ENCODE results near the gene TRAF3IP3. TPM values are rescaled to one million over a fixed set of nuclear protein-coding genes. Genes with fewer than 3 reads are reported as not detected.

Gene TRAF3IP3
- total RNA-seq, 1 donor from 2014 or later: not detected

DNA sequence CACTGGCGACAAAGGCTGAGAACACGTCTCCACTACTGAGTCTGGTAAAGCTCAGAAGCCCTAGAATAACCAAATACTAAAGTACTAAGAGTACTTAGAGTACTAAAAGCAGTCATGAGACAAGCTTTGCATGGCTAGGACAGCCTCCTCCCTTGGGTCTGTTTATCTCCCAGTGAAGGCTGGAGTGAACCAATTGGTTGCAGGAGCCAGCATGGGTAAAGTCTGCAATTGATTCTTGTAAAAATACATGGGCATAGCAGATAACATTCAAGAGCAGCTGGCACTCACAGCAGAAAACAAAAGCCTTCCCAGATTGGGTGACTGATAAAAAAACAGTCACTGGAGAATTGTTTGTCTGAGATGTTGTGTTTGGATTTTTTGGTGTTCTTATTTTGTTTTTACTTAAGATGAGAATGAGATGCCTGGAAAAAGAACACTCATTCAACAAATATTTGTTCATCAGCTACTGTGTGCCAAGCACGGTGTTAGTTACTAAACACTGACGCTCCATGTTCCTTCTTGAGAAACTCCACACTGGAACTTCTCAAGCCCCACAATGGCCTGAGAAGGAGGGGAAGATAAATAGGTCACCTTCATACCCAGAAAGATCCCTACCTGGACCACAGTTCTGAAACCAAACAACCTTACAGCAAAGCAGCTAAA, 46.4 kb downstream of the TRAF3IP3 start:
- DNase-seq (ENCODE audit: low read depth): no peak
- TF ChIP-seq, protein P1, sequence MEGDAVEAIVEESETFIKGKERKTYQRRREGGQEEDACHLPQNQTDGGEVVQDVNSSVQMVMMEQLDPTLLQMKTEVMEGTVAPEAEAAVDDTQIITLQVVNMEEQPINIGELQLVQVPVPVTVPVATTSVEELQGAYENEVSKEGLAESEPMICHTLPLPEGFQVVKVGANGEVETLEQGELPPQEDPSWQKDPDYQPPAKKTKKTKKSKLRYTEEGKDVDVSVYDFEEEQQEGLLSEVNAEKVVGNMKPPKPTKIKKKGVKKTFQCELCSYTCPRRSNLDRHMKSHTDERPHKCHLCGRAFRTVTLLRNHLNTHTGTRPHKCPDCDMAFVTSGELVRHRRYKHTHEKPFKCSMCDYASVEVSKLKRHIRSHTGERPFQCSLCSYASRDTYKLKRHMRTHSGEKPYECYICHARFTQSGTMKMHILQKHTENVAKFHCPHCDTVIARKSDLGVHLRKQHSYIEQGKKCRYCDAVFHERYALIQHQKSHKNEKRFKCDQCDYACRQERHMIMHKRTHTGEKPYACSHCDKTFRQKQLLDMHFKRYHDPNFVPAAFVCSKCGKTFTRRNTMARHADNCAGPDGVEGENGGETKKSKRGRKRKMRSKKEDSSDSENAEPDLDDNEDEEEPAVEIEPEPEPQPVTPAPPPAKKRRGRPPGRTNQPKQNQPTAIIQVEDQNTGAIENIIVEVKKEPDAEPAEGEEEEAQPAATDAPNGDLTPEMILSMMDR (conservative IDR thresholded peaks at IDR 0.05; ENCODE audit: low read depth, low read length): no peak
- no peak overlapping the region for H3K4me3 ChIP-seq (ENCODE audit: low read depth, low read length)

DNA sequence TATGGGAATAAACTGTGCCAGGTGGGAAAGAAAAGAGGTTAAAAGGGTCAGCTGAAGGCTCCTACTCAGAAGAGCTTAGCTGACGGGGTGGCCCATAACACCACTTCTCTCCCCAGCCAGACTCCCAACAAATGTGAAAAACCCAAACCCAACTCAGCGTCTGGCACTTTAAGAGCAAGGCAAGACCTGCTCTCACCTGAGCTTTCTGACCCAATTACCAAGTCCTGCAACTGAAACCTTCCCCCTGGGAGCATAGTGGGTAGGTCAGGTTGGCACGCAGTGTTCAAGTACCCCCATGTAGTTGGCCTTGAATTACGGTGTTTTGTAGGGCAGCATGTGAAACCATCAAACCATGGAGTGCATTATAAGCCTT, 46.9 kb downstream of the TRAF3IP3 start:
- DNase-seq (ENCODE audit: low read depth): no peak
- H3K4me3 ChIP-seq (ENCODE audit: low read depth, low read length): no peak overlapping the region
- TF ChIP-seq, protein P1 (conservative IDR thresholded peaks at IDR 0.05; ENCODE audit: low read depth, low read length): no peak

DNA sequence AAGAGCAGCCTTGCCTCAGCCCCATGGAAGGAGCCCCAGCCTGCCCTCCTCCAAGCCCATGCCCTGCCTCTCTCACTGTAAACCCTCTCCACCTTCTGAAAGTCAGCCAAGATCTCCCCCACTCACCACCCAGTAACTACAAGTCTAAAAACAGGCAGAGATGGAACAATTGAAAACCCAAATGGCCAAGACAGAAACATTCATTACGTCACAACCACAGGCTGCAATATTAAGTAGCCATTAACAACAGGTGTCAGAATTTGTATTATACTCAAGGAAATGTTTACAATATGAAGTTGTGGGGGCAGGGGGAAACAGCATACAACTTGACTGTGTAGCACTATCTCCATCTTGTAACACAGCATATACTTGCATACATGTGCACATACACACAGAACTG, 47.7 kb downstream of the TRAF3IP3 start:
- DNase-seq (ENCODE audit: low read depth): no peak
- TF ChIP-seq, protein P1 (conservative IDR thresholded peaks at IDR 0.05; ENCODE audit: low read depth, low read length): no peak
- no peak overlapping the region for H3K4me3 ChIP-seq (ENCODE audit: low read depth, low read length)

GRCh38 chr1:209805341-209805781, 49.5 kb downstream of the TRAF3IP3 start:
- DNase-seq (ENCODE audit: low read depth): no peak
- TF ChIP-seq, protein P1 (conservative IDR thresholded peaks at IDR 0.05; ENCODE audit: low read depth, low read length): no peak
- H3K4me3 ChIP-seq (ENCODE audit: low read depth, low read length): peak overlapping the region; percentile 95

DNA sequence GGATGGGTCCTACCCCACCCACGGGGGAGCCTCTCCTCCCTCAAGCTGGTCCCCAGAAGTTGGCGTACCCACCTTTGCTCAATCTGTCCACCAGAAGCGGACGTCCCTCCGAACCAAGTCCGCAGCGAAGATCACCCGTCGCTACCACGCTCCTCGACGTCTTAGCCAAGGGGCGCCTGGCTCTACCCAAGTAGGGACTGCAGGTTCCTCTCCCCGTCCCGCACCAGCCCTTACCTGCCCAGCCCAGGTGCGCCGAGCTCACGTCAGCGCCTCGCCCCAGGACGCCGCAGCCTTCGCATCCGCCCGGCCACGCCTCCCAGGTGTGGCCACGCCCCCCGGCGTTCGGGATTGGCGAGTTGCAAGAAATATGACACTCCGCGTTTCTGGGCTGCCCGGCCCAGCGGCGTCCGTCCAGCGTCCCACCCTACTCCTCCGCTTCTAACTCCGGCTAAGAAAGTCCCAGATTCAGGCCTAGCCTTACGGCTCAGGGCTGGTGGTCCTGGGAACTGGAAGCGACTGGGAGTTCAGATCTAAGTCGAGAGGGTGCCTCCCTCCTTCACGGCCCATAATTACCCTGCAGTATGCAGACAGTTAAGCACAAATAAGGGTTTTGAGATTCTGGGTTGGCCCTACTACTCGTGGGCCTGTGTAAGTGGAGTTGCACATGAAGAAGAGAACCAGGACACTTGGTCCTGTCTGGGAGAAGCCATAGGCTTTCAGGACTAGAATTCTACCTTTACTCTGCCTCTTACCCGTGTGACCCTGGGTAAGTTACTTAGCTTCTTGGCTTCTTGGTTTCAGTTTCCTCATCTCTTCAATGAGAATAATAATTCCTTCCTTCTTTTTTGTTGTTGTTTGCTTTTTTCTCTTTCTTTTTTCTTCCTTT, 50.3 kb downstream of the TRAF3IP3 start, which contains the start of gene IRF6:
Gene IRF6, minus strand, starts transcription at position 268 of the 886 bp plus-strand sequence. CDS start 4,729 bp downstream, outside the sequence.
- TF ChIP-seq, protein P1 (conservative IDR thresholded peaks at IDR 0.05; ENCODE audit: low read depth, low read length): no peak
- no peak for DNase-seq (ENCODE audit: low read depth)
- peak within 1 kb of the TSS; percentile 95 for H3K4me3 ChIP-seq (ENCODE audit: low read depth, low read length)

DNA sequence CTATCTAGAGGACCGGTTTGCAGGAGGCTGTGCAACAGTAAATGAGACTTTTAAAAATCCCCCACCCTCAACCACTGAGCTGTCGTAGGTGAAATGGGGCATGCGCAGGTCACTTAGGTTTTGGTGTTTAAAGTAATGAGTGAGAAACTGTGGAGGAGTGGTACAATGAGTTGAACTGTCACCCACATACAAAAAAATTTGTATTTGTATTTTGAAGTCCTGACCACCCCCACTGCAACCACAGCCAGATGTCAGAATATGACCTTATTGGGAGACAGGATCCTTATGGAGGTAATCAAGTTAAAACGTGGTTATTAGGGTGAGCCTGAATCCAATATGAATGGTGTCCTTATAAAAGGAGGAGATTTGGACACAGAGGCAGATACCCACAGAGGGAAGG, 51.7 kb downstream of the TRAF3IP3 start:
- H3K4me3 ChIP-seq (ENCODE audit: low read depth, low read length): no peak overlapping the region
- DNase-seq (ENCODE audit: low read depth): no peak
- TF ChIP-seq, protein P1 (conservative IDR thresholded peaks at IDR 0.05; ENCODE audit: low read depth, low read length): no peak

Measured in epithelial cell of proximal tubule (primary cell).